Ovary (tissue), 9 donors: Measurements from ENCODE around the gene FOCAD. TPM values are rescaled to one million over a fixed set of nuclear protein-coding genes. Genes with fewer than 3 reads are reported as not detected.

Source experiments
- DNase-seq, 5 donors: peaks; one replicate each; pipeline ENCODE4 v3.0.0-alpha.2; 2019 to 2020
- H3K27ac ChIP-seq, 2 donors: fragments of 200-600 bp; one replicate each; pipeline versions ENCODE4 v1.5.1 to v1.8.0; 2019 to 2022
- H3K27me3 ChIP-seq: fragments of 200-600 bp; one replicate; pipeline ENCODE4 v1.8.0; 2022
- H3K36me3 ChIP-seq: fragments of 200-600 bp; sonication (generic); one replicate; pipeline ENCODE4 v1.5.1; 2019
- H3K4me1 ChIP-seq: one replicate; pipeline ENCODE4 v1.8.1; 2013; ENCODE audit warnings: mild to moderate bottlenecking, moderate library complexity; ENCODE audit not compliant: insufficient read depth
- H3K4me3 ChIP-seq: fragments of 200-600 bp; sonication (generic); one replicate; pipeline ENCODE4 v1.5.1; 2017
- H3K9me3 ChIP-seq, 2 donors: fragments of 200-600 bp in 1 of 2; sonication (generic) in 1 of 2; one replicate each; pipeline versions ENCODE4 v1.5.1 to v1.8.1; 2013 to 2019; ENCODE audit warnings: mild to moderate bottlenecking in 1 of 2, moderate library complexity in 1 of 2
- CTCF ChIP-seq, 3 donors: fragments of 450-650 bp in 2 of 3; fragments of 200-600 bp in 1 of 3; IDR thresholded peaks; one replicate each; pipeline versions ENCODE4 v1.5.1 to v1.8.0; 2016 to 2022; ENCODE audit warnings: antibody characterized with exemption in 3 of 3, mild to moderate bottlenecking in 1 of 3
- EP300 ChIP-seq: sonication (generic); formaldehyde crosslinking; IDR thresholded peaks from one replicate; pipeline ENCODE4 v1.6.1; 2017; ENCODE audit warnings: antibody characterized with exemption
- POLR2A ChIP-seq: fragments of 450-650 bp; IDR thresholded peaks from one replicate; pipeline ENCODE4 v1.6.1; 2017; ENCODE audit warnings: antibody characterized with exemption, mild to moderate bottlenecking, moderate library complexity
- WGBS, 3 donors: extraction: QIAGEN DNeasy Blood & Tissue Kit in 1 of 3; methylation state at CpG; one replicate each; pipeline versions ENCODE4 v1.1.5 to v1.1.7; 2013 to 2017; 5-methylcytosine and 5-hydroxymethylcytosine counted together
- intact Hi-C, 4 donors: fragments of 100-400 bp; cut with DNase I; formaldehyde crosslinking; loops; one replicate each; pipeline versions ENCODE4 v1.11.0 to v1.15.1; 2022 to 2023
- polyA plus RNA-seq, 2 donors: library from polyadenylated mRNA; stranded (reverse); fragments of 200-250 nt in 1 of 2; fragments of 350-450 nt in 1 of 2; fragmentation: Illumina TruSeq in 1 of 2; extraction: RNeasy Lipid Tissue Mini Kit (QIAGEN cat#74804) in 1 of 2; gene quantifications; one replicate each; pipeline ENCODE4 v1.2.3, GENCODE V29; 2013 to 2014
- total RNA-seq, 7 donors: library from RNA; depleted of rRNA in 2 of 7; stranded (reverse); fragments of >200 nt in 2 of 7; fragmentation: NEBNext Ultra II Directional in 3 of 7; extraction: Animal tissue kit (Norgen Biotek cat#: 25700) in 3 of 7; gene quantifications; one replicate each; pipeline versions ENCODE4 v1.1.0 to v1.2.4, GENCODE V29; 2016 to 2023
- donor health status: DM: no; HTN: no; CAD: no; lungs with moderate emphysema.
- donor health status: DM: no; HTN: no; CAD: no.
- donor health status: Bipolar disorder and iron deficiency.
- donor health status: DM: yes; HTN: yes; CAD: no.
- donor health status: DM: no; HTN: no; CAD: no.
- donor health status: DM: yes; HTN: yes; CAD: no.

The FOCAD gene
- total and polyA plus RNA-seq, 9 donors = 5.4 to 39.2 (median 22.2) TPM

- no peak overlapping the region for H3K4me3 ChIP-seq
- H3K36me3 ChIP-seq = no peaks in the 10 kb centered on the region
- intact Hi-C loops = no loop called here
- H3K27me3 ChIP-seq = no peaks in the 10 kb centered on the region
- WGBS, 3 donors = 87 to 88% (median 88%) methylated on average over 4 of the region's 4 CpGs
- no peak for DNase-seq
- no peak overlapping the region for H3K27ac ChIP-seq
- H3K9me3 ChIP-seq = no peaks in the 10 kb centered on the region
- TF ChIP-seq EP300 (no peak), POLR2A (no peak), CTCF (IDR thresholded peaks at IDR 0.05) (no peak)
- H3K4me1 ChIP-seq = no peaks in the 10 kb centered on the region
Observed at GRCh38 chr9:20865347-20865746, 181.3 kb downstream of the FOCAD start.

GRCh38 chr9:20870115-20870514 is 186.1 kb downstream of the FOCAD start:
- WGBS, 3 donors = 89 to 91% (median 91%) methylated on average over 4 of the region's 4 CpGs
- Histone ChIP-seq H3K4me1 (no peaks in the 10 kb centered on the region), H3K27ac (no peak overlapping the region), H3K9me3 (no peaks in the 10 kb centered on the region), H3K27me3 (no peaks in the 10 kb centered on the region), H3K36me3 (no peaks in the 10 kb centered on the region), H3K4me3 (no peak overlapping the region)
- TF ChIP-seq EP300 = no peak
- TF ChIP-seq POLR2A = no peak
- TF ChIP-seq CTCF (IDR thresholded peaks at IDR 0.05) = no peak
- intact Hi-C loops = no loop called here
- no peak for DNase-seq

GRCh38 chr9:20872340-20872977 is 188.4 kb downstream of the FOCAD start:
- H3K9me3 ChIP-seq = no peaks in the 10 kb centered on the region
- TF ChIP-seq EP300 (no peak), POLR2A (no peak), CTCF (IDR thresholded peaks at IDR 0.05) (no peak)
- no peaks in the 10 kb centered on the region for H3K36me3 ChIP-seq
- intact Hi-C loops = no loop called here
- H3K27ac ChIP-seq = no peak overlapping the region
- DNase-seq = no peak
- WGBS, 3 donors = 29 to 59% (median 45%) methylated on average over 1 of the region's 1 CpG
- no peak overlapping the region for H3K4me3 ChIP-seq
- H3K4me1 ChIP-seq = no peaks in the 10 kb centered on the region
- no peaks in the 10 kb centered on the region for H3K27me3 ChIP-seq

GRCh38 chr9:20873240-20873865 is 189.3 kb downstream of the FOCAD start:
- H3K27ac ChIP-seq = no peak overlapping the region
- H3K4me3 ChIP-seq = no peak overlapping the region
- intact Hi-C loops = no loop called here
- H3K27me3 ChIP-seq = no peaks in the 10 kb centered on the region
- H3K4me1 ChIP-seq = no peaks in the 10 kb centered on the region
- no peak for TF ChIP-seq EP300
- TF ChIP-seq POLR2A = no peak
- TF ChIP-seq CTCF (IDR thresholded peaks at IDR 0.05) = no peak
- DNase-seq = no peak
- H3K9me3 ChIP-seq = no peaks in the 10 kb centered on the region
- 94 to 96% (median 96%) methylated on average over 5 of the region's 5 CpGs for WGBS, 3 donors
- H3K36me3 ChIP-seq = no peaks in the 10 kb centered on the region
